ENCODE results near the gene SNX10. TPM values are rescaled to one million over a fixed set of nuclear protein-coding genes. Genes with fewer than 3 reads are reported as not detected.
"Not testable (repeated sequence)": the region's sequence is repeated elsewhere in the genome, so short reads cannot be mapped to it uniquely, and the experiment has no call there.

The SNX10 gene, protein sequence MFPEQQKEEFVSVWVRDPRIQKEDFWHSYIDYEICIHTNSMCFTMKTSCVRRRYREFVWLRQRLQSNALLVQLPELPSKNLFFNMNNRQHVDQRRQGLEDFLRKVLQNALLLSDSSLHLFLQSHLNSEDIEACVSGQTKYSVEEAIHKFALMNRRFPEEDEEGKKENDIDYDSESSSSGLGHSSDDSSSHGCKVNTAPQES
- total RNA-seq, result 10 to 100 TPM in 2 of 6 donors, 1 to 10 TPM in 4; 2.9 to 23.5 (median 6.0) TPM
- 1 to 10 TPM; 5.0 to 8.0 TPM for polyA plus RNA-seq

DNA sequence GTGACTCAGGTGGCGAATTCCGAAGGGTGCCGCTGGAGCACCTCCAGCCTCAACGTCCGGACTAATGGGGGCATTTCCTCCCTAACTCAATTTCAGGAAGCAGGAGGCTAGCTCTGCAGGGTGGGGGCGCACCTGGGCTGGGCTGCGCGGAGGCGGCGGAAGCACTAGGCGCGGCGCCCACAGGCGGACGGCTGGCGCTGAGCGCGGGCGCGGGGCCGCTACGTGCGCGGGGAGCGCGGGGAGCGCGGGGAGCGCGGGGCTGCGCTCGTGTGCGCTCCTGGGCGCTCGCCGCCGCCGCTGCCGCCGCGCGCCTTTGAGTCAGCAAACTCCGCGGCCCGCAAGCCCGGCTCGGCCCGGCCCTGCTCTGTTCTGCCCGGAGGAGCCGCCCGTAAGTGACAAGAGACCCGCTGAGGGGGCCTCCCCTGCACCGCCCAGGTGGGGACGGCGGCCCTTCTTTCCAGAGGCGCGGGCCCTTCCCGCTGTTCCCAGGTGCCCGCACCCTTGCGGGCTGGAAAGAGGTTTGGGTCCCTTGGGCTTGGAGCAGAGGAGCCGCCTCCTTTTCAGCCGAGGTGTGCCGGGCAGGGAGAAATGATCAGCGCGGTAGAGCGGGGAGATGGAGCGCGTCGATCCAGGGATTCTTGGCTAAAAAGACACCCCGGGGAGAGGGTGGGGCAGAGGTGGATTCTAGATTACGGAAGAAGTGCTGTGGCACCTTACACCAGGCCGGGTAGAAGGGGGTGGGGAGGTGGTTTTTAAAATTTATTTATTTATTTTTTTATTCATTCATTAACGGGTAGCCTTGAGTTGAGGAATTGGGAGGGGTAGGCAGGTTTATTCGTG is at the start of gene SNX10:
Gene SNX10 (plus strand): TSS at position 164 of the 840 bp plus-strand sequence. CDS start 54,581 bp downstream, outside the sequence.
- intact Hi-C loops (cut with DNase I), result loop anchor here in 1 of 3 donors (5.0 kb wide), 1 partner anchor 75 kb away; no protein-coding TSS in a partner anchor
- H3K27ac ChIP-seq, result peak within 1 kb of the TSS in 3 of 4 donors; percentile 51 to 91 (median 73)

DNA sequence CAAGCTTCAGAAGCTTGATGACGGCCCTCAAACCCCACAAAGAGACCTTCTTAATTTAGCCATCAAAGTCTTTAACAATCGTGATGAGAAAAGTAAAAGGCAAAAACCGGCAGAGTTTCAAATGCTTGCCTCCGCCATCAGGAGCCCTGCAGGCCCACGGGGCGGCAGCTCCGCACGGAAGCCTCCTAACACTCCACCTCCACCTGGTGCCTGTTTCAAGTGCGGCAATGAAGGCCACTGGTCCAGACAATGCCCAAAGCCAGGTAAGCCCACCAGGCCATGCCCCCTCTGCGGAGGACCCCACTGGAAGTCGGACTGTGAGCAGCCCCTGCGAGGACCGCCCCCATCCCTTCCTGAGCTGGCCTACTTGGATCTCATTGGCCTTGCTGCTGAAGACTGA is 46.5 kb upstream of the SNX10 start:
- Histone ChIP-seq H3K27me3 (no peaks in the 10 kb centered on the region), H3K36me3 (no peaks in the 10 kb centered on the region), H3K4me3 (no peak overlapping the region), H3K9me3 (no peaks in the 10 kb centered on the region), H3K27ac (no peak overlapping the region), H3K4me1 (no peaks in the 10 kb centered on the region)
- ATAC-seq (no peak), FAIRE-seq (no peak), DNase-seq (no peak)
- TF ChIP-seq, protein P1, sequence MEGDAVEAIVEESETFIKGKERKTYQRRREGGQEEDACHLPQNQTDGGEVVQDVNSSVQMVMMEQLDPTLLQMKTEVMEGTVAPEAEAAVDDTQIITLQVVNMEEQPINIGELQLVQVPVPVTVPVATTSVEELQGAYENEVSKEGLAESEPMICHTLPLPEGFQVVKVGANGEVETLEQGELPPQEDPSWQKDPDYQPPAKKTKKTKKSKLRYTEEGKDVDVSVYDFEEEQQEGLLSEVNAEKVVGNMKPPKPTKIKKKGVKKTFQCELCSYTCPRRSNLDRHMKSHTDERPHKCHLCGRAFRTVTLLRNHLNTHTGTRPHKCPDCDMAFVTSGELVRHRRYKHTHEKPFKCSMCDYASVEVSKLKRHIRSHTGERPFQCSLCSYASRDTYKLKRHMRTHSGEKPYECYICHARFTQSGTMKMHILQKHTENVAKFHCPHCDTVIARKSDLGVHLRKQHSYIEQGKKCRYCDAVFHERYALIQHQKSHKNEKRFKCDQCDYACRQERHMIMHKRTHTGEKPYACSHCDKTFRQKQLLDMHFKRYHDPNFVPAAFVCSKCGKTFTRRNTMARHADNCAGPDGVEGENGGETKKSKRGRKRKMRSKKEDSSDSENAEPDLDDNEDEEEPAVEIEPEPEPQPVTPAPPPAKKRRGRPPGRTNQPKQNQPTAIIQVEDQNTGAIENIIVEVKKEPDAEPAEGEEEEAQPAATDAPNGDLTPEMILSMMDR (IDR thresholded peaks at IDR 0.05), result no peak
- WGBS, 2 donors, result 90 to 91% methylated on average over 12 to 13 of the region's 13 CpGs
- intact Hi-C loops (cut with DNase I), result no loop called here

More for the DNA sequence above, at the start of gene SNX10:
- Histone ChIP-seq H3K36me3 (no peaks in the 10 kb centered on the region), H3K27me3 (no peaks in the 10 kb centered on the region), H3K4me1 (peaks cover 0 to 8% (median 0%) of the 10 kb centered on the region in 3 donors), H3K9me3 (no peaks in the 10 kb centered on the region), H3K4me3 (peak within 1 kb of the TSS; percentile 33 to 86 (median 50))
- DNase-seq (peak; percentile 65 to 89 (median 75)), ATAC-seq (peak; percentile 91 to 96 (median 93)), FAIRE-seq (no peak)
- TF ChIP-seq, protein P1 (IDR thresholded peaks at IDR 0.05), result peak in 1 of 4 donors; percentile 10
- 1% methylated on average over 51 to 74 of the region's 74 CpGs for WGBS, 2 donors

DNA sequence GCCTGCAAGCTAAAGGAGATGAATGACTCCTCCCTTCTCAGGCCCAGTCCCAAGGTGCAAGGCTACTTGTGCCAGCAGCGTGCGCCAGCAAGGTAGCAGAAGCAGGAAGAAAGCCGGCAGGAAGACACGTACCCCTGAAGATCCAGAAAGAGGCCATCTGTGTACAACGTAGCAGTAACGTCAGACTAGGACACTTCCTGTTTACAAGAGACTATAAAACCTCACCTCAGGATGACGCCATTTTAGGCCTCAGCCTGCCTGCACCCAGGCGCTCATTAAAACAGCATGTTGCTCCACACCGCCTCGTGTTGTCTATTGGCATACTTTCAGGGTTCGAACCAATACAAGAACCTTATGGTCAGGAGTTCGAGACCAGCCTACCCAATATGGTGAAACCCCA is 41.4 kb upstream of the SNX10 start:
- FAIRE-seq, result no peak
- WGBS, 2 donors, result 90 to 92% methylated on average over 12 of the region's 12 CpGs

DNA sequence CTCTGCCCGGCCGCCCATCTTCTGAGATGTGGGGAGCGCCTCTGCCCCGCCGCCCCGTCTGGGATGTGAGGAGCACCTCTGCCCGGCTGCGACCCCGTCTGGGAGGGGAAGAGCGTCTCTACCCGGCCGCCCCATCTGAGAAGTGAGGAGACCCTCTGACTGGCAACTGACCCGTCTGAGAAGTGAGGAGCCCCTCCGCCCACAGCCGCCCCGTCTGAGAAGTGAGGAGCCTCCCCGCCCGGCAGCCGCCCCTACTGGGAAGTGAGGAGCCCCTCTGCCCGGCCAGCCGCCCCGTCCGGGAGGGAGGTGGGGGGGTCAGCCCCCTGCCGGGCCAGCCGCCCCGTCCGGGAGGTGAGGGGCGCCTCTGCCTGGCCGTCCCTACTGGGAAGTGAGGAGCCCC is 29.8 kb upstream of the SNX10 start:
- 90 to 97% methylated on average over 19 to 28 of the region's 29 CpGs for WGBS, 2 donors
- ATAC-seq; intact Hi-C loops (cut with DNase I); H3K4me3 ChIP-seq; H3K4me1 ChIP-seq; H3K36me3 ChIP-seq; H3K9me3 ChIP-seq; H3K27me3 ChIP-seq; H3K27ac ChIP-seq; FAIRE-seq: not testable (repeated sequence)
- peak in 1 of 6 donors; percentile 61 for DNase-seq

More for the DNA sequence above, 41.4 kb upstream of the SNX10 start:
- no peak for DNase-seq
- Histone ChIP-seq H3K4me3 (no peak overlapping the region), H3K27ac (no peak overlapping the region), H3K4me1 (no peaks in the 10 kb centered on the region), H3K27me3 (no peaks in the 10 kb centered on the region), H3K9me3 (no peaks in the 10 kb centered on the region), H3K36me3 (no peaks in the 10 kb centered on the region)
- intact Hi-C loops (cut with DNase I), result no loop called here
- TF ChIP-seq, protein P1 (IDR thresholded peaks at IDR 0.05), result no peak
- no peak for ATAC-seq

DNA sequence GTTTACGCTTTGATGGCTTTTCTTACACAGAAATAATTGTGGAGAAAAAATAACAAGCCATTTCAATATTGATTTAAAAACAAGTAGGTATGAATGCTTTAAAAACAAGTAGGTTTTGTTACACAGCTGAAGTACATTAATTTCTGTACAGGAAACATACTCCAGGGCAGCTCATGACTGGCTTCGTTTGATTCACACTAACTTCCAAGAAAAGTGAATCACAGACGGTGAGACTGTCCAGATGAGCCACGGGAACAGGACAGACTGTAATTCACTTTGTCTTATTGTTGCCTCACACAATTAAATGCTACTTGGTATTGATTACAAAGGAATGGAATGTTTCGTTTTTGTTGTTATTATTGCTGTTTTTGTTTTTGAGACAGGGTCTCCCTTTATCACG is 26.6 kb upstream of the SNX10 start:
- intact Hi-C loops (cut with DNase I), result no loop called here
- no peak overlapping the region for H3K27ac ChIP-seq
- no peak overlapping the region for H3K4me3 ChIP-seq
- FAIRE-seq (no peak), DNase-seq (no peak), ATAC-seq (no peak)
- no peaks in the 10 kb centered on the region for H3K9me3 ChIP-seq
- H3K4me1 ChIP-seq, result no peaks in the 10 kb centered on the region
- H3K27me3 ChIP-seq, result no peaks in the 10 kb centered on the region
- 78 to 81% methylated on average over 6 of the region's 6 CpGs for WGBS, 2 donors
- TF ChIP-seq, protein P1 (IDR thresholded peaks at IDR 0.05), result no peak
- no peaks in the 10 kb centered on the region for H3K36me3 ChIP-seq

Data from pancreas (tissue), 10 donors.